Left ventricle myocardium inferior (tissue), 1 donor: ENCODE measurements around the gene MAMDC2. TPM values are rescaled to one million over a fixed set of nuclear protein-coding genes. Genes with fewer than 3 reads are reported as not detected.

Source experiments
- DNase-seq: peaks from one replicate; pipeline ENCODE4 v3.0.0-alpha.2; 2020
- H3K27ac ChIP-seq: fragments of 200-600 bp; replicated peaks from 2 replicates; pipeline ENCODE4 v1.8.0; 2021
- H3K27me3 ChIP-seq: fragments of 200-600 bp; 2 replicates; pipeline ENCODE4 v1.8.0; 2021; ENCODE audit warnings: low read depth
- H3K36me3 ChIP-seq: fragments of 200-600 bp; 2 replicates; pipeline ENCODE4 v1.8.0; 2021
- H3K4me1 ChIP-seq: fragments of 200-600 bp; 2 replicates; pipeline ENCODE4 v1.8.0; 2021
- H3K4me3 ChIP-seq: fragments of 200-600 bp; 2 replicates; pipeline ENCODE4 v1.8.0; 2021; ENCODE audit warnings: mild to moderate bottlenecking, moderate library complexity
- H3K9me3 ChIP-seq: fragments of 200-600 bp; replicated peaks from 2 replicates; pipeline ENCODE4 v1.8.0; 2021
- CTCF ChIP-seq: fragments of 200-600 bp; IDR thresholded peaks from 2 replicates; pipeline ENCODE4 v1.8.0; 2021; ENCODE audit warnings: antibody characterized with exemption, mild to moderate bottlenecking, borderline replicate concordance
- intact Hi-C: fragments of 100-400 bp; cut with micrococcal nuclease; formaldehyde crosslinking; loops from one replicate; pipeline ENCODE4 v1.11.0; 2022
- total RNA-seq: library from RNA; stranded (reverse); fragmentation: NEBNext Ultra II Directional; extraction: Animal tissue kit (Norgen Biotek cat#: 25700); gene quantifications from one replicate; pipeline ENCODE4 v1.2.1, GENCODE V29; 2021
- donor health status: DM: no; HTN: yes; CAD: no; lungs with severe emphysema.

The MAMDC2 gene
- total RNA-seq, 1 donor from 2014 or later: 9.0 TPM

- H3K4me3 ChIP-seq: no peak overlapping the region
- no peaks in the 10 kb centered on the region for H3K27me3 ChIP-seq
- no peak for DNase-seq
- TF ChIP-seq CTCF: no peak
- no peaks in the 10 kb centered on the region for H3K9me3 ChIP-seq
- intact Hi-C loops: loop anchor here (5.0 to 10.0 kb wide), 2 partner anchors 112 to 141 kb away; no protein-coding TSS in a partner anchor
- no peak overlapping the region for H3K27ac ChIP-seq
- peaks cover 10% of the 10 kb centered on the region for H3K36me3 ChIP-seq
- H3K4me1 ChIP-seq: peaks cover 18% of the 10 kb centered on the region
These were observed 69.3 kb downstream of the MAMDC2 start for GRCh38 chr9:70112981-70113380.

GRCh38 chr9:70113403-70114022 is 69.9 kb downstream of the MAMDC2 start:
- peak; percentile 52 for DNase-seq
- Histone ChIP-seq H3K27ac (no peak overlapping the region), H3K9me3 (no peaks in the 10 kb centered on the region), H3K36me3 (peaks cover 10% of the 10 kb centered on the region), H3K4me3 (no peak overlapping the region), H3K4me1 (peaks cover 18% of the 10 kb centered on the region), H3K27me3 (no peaks in the 10 kb centered on the region)
- intact Hi-C loops: loop anchor here (5.0 to 10.0 kb wide), 2 partner anchors 111 to 141 kb away; no protein-coding TSS in a partner anchor
- peak; percentile 77 for TF ChIP-seq CTCF

GRCh38 chr9:70114898-70115297 is 71.2 kb downstream of the MAMDC2 start:
- H3K9me3 ChIP-seq: no peaks in the 10 kb centered on the region
- peaks cover 4% of the 10 kb centered on the region for H3K36me3 ChIP-seq
- no peak overlapping the region for H3K4me3 ChIP-seq
- DNase-seq: no peak
- no peaks in the 10 kb centered on the region for H3K27me3 ChIP-seq
- peaks cover 17% of the 10 kb centered on the region for H3K4me1 ChIP-seq
- intact Hi-C loops: loop anchor here (5.0 to 10.0 kb wide), 2 partner anchors 110 to 143 kb away; no protein-coding TSS in a partner anchor
- TF ChIP-seq CTCF: no peak
- no peak overlapping the region for H3K27ac ChIP-seq

GRCh38 chr9:70117835-70118319 is 74.2 kb downstream of the MAMDC2 start:
- Histone ChIP-seq H3K27me3 (no peaks in the 10 kb centered on the region), H3K4me3 (no peak overlapping the region), H3K4me1 (peaks cover 17% of the 10 kb centered on the region), H3K9me3 (no peaks in the 10 kb centered on the region), H3K36me3 (peaks cover 4% of the 10 kb centered on the region), H3K27ac (no peak overlapping the region)
- intact Hi-C loops: loop anchor here (10.0 kb wide), 1 partner anchor 107 kb away; no protein-coding TSS in a partner anchor
- TF ChIP-seq CTCF: no peak
- DNase-seq: no peak

- no peak for DNase-seq
- TF ChIP-seq CTCF: no peak
- peaks cover 13% of the 10 kb centered on the region for H3K4me1 ChIP-seq
- H3K27me3 ChIP-seq: no peaks in the 10 kb centered on the region
- peaks cover 4% of the 10 kb centered on the region for H3K36me3 ChIP-seq
- intact Hi-C loops: loop anchor here (10.0 kb wide), 1 partner anchor 105 kb away; no protein-coding TSS in a partner anchor
- H3K4me3 ChIP-seq: no peak overlapping the region
- no peaks in the 10 kb centered on the region for H3K9me3 ChIP-seq
- no peak overlapping the region for H3K27ac ChIP-seq
These were observed 76.1 kb downstream of the MAMDC2 start for GRCh38 chr9:70119786-70120185.
